ENCODE results near the gene PLK2. TPM values are rescaled to one million over a fixed set of nuclear protein-coding genes. Genes with fewer than 3 reads are reported as not detected.

Gene PLK2
- total and polyA plus RNA-seq, 2 of the 4 experiments (the other 2 are of a cell fraction) = 129 to 337 TPM

- Histone ChIP-seq H4K20me1 (ENCODE audit: insufficient read depth, low read length) (no peaks in the 10 kb centered on the region), H3K27me3 (ENCODE audit: control insufficient read depth, insufficient read depth, low read length) (no peaks in the 10 kb centered on the region), H3K79me1 (ENCODE audit: low read depth in 1 of 2, low read length in 2 of 2) (no peaks in the 10 kb centered on the region), H3K36me3 (ENCODE audit: control insufficient read depth, insufficient read depth, low read length) (no peaks in the 10 kb centered on the region), H2BK120ac (ENCODE audit: low read depth, low read length) (0 out of 2 replicates have a peak overlapping the region, but pooled peaks have one; percentile 26), H2BK20ac (ENCODE audit: low read depth, low read length) (peak overlapping the region; percentile 39; the same call in 1 of the 2 replicates), H2BK15ac (ENCODE audit: low read depth, low read length) (no peak overlapping the region), H2AK9ac (replicated peaks; ENCODE audit: low read depth, low read length, poor library complexity) (no peak overlapping the region), H3K9me1 (ENCODE audit: insufficient read depth, low read length) (peaks cover 4% of the 10 kb centered on the region), H4K5ac (ENCODE audit: low read depth, low read length) (no peak overlapping the region), H3K23ac (ENCODE audit: low read depth, low read length) (no peak overlapping the region), H3K4ac (ENCODE audit: low read depth, low read length) (no peak overlapping the region; the same call in 1 of the 2 replicates), H2AFZ (replicated peaks; ENCODE audit: low read length, poor library complexity) (no peak overlapping the region), H3K4me2 (ENCODE audit: low read depth, low read length) (no peak overlapping the region), H3K14ac (replicated peaks; ENCODE audit: low read depth, low read length) (0 out of 2 replicates have a peak overlapping the region, but pooled peaks have one; percentile 17), H3K9ac (ENCODE audit: low read depth, low read length) (no peak overlapping the region), H3K18ac (ENCODE audit: low read depth, low read length) (no peak overlapping the region), H2AK5ac (ENCODE audit: low read depth, low read length) (no peak overlapping the region), H4K91ac (ENCODE audit: insufficient read depth, low read depth, low read length) (no peak overlapping the region), H3K4me1 (ENCODE audit: control insufficient read depth, insufficient read depth, low read length) (peaks cover 4% of the 10 kb centered on the region; the same call in 1 of the 2 replicates), H3K4me3 (ENCODE audit: insufficient read depth, low read depth, low read length) (no peak overlapping the region), H4K8ac (ENCODE audit: low read depth in 2 of 2, low read length in 2 of 2) (no peak overlapping the region), H3K27ac (ENCODE audit: insufficient read depth, low read length) (no peak overlapping the region), H3K56ac (ENCODE audit: extremely low read depth, insufficient read depth, low read length) (no peak overlapping the region), H2BK5ac (ENCODE audit: low read depth, low read length, poor library complexity, severe bottlenecking) (no peak overlapping the region), H3K9me3 (ENCODE audit: control insufficient read depth, insufficient read depth, low read length) (no peaks in the 10 kb centered on the region)
- no TSS peak for BruUV-seq (replicated peaks)
- in situ Hi-C loops (cut with MboI; ENCODE audit: low sequenced_read_pairs) = no loop called here
- ATAC-seq (ENCODE audit: low read depth) (no peak), DNase-seq (peak; percentile 22)
- no CpG with 5 or more reads among the region's 1 CpG for WGBS, 2 experiments (ENCODE audit: extremely low coverage in 2 of 2, insufficient read length in 1 of 2)
- dilution Hi-C loops (cut with HindIII; ENCODE audit: low sequenced_read_pairs, unreplicated experiment) = no loop called here
- CTCF ChIA-PET = no interaction called here
- POLR2A ChIA-PET (ENCODE audit: unreplicated experiment) = no interaction called here
- intact Hi-C loops (cut with micrococcal nuclease) = no loop called here
- TF ChIP-seq RAD21 (IDR thresholded peaks at IDR 0.05; ENCODE audit: low read length) (no peak), RFX5 (IDR thresholded peaks at IDR 0.05; ENCODE audit: low read depth, low read length) (no peak), CEBPB (IDR thresholded peaks at IDR 0.05; ENCODE audit: low read depth, low read length) (no peak), NFE2L2 (IDR thresholded peaks at IDR 0.05; ENCODE audit: low read depth, low read length) (no peak)
- TF ChIP-seq, protein P1, sequence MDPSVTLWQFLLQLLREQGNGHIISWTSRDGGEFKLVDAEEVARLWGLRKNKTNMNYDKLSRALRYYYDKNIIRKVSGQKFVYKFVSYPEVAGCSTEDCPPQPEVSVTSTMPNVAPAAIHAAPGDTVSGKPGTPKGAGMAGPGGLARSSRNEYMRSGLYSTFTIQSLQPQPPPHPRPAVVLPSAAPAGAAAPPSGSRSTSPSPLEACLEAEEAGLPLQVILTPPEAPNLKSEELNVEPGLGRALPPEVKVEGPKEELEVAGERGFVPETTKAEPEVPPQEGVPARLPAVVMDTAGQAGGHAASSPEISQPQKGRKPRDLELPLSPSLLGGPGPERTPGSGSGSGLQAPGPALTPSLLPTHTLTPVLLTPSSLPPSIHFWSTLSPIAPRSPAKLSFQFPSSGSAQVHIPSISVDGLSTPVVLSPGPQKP (IDR thresholded peaks at IDR 0.05; ENCODE audit: borderline replicate concordance, low read depth, low read length) = no peak
These were observed 48.5 kb downstream of the PLK2 start for GRCh38 chr5:58411372-58411771.

Measured in IMR-90 (cell line).